Transverse colon (tissue), 4 donors: ENCODE measurements around the gene CCDC6.
"Not testable (repeated sequence)": the region's sequence is repeated elsewhere in the genome, so short reads cannot be mapped to it uniquely, and the experiment has no call there.

Experiments used
- EP300 ChIP-seq: sonication (generic); formaldehyde crosslinking; IDR thresholded peaks from one replicate; pipeline ENCODE4 v1.6.1; 2017; ENCODE audit warnings: antibody characterized with exemption, low read depth
- POLR2A ChIP-seq: fragments of 450-650 bp; IDR thresholded peaks from one replicate; pipeline ENCODE4 v1.6.1; 2016; ENCODE audit warnings: antibody characterized with exemption, mild to moderate bottlenecking, moderate library complexity
- POLR2AphosphoS5 ChIP-seq, 3 donors: sonication (generic); formaldehyde crosslinking; IDR thresholded peaks; one replicate each; pipeline ENCODE4 v1.6.1; 2016; ENCODE audit warnings: antibody characterized with exemption in 3 of 3
- TF ChIP-seq, protein P1 (sequence below), 5 experiments: fragments of 200-600 bp in 3 of 5; fragments of 450-650 bp in 2 of 5; sonication (generic) in 3 of 5; IDR thresholded peaks; 1 replicate in 2 of 5; 2 replicates in 3 of 5; pipeline ENCODE4 v1.5.1; 2016 to 2017; ENCODE audit warnings: antibody characterized with exemption in 5 of 5, inconsistent platforms in 3 of 5, mild to moderate bottlenecking in 2 of 5, moderate library complexity in 1 of 5

GRCh38 chr10:59744156-59744555 lies 162.2 kb downstream of the CCDC6 start:
- TF ChIP-seq, protein P1, sequence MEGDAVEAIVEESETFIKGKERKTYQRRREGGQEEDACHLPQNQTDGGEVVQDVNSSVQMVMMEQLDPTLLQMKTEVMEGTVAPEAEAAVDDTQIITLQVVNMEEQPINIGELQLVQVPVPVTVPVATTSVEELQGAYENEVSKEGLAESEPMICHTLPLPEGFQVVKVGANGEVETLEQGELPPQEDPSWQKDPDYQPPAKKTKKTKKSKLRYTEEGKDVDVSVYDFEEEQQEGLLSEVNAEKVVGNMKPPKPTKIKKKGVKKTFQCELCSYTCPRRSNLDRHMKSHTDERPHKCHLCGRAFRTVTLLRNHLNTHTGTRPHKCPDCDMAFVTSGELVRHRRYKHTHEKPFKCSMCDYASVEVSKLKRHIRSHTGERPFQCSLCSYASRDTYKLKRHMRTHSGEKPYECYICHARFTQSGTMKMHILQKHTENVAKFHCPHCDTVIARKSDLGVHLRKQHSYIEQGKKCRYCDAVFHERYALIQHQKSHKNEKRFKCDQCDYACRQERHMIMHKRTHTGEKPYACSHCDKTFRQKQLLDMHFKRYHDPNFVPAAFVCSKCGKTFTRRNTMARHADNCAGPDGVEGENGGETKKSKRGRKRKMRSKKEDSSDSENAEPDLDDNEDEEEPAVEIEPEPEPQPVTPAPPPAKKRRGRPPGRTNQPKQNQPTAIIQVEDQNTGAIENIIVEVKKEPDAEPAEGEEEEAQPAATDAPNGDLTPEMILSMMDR (IDR thresholded peaks at IDR 0.05) = not testable (repeated sequence)
- TF ChIP-seq POLR2A; POLR2AphosphoS5 (IDR thresholded peaks at IDR 0.05); EP300: not testable (repeated sequence)
